ENCODE results near the gene SETD1B.

DNA sequence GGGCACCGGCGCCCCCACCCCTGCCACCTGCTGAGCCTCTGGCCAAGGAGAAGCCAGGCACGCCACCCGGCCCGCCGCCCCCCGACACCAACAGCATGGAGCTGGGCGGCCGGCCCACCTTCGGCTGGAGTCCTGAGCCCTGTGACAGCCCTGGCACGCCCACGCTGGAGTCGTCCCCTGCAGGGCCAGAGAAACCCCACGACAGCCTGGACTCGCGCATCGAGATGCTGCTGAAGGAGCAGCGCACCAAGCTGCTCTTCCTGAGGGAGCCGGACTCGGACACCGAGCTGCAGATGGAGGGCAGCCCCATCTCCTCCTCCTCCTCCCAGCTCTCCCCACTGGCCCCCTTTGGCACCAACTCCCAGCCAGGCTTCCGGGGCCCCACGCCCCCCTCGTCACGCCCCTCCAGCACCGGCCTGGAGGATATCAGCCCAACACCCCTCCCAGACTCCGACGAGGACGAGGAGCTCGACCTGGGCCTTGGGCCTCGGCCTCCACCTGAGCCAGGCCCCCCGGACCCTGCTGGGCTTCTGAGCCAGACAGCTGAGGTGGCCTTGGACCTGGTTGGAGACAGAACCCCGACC is 6.5 kb downstream of the SETD1B start:
- TF ChIP-seq, protein P1, sequence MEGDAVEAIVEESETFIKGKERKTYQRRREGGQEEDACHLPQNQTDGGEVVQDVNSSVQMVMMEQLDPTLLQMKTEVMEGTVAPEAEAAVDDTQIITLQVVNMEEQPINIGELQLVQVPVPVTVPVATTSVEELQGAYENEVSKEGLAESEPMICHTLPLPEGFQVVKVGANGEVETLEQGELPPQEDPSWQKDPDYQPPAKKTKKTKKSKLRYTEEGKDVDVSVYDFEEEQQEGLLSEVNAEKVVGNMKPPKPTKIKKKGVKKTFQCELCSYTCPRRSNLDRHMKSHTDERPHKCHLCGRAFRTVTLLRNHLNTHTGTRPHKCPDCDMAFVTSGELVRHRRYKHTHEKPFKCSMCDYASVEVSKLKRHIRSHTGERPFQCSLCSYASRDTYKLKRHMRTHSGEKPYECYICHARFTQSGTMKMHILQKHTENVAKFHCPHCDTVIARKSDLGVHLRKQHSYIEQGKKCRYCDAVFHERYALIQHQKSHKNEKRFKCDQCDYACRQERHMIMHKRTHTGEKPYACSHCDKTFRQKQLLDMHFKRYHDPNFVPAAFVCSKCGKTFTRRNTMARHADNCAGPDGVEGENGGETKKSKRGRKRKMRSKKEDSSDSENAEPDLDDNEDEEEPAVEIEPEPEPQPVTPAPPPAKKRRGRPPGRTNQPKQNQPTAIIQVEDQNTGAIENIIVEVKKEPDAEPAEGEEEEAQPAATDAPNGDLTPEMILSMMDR (IDR thresholded peaks at IDR 0.05; ENCODE audit: poor library complexity) = no peak
- TF ChIP-seq EZH2 (IDR thresholded peaks at IDR 0.05; ENCODE audit: borderline replicate concordance) (no peak), EZH2phosphoT487 (IDR thresholded peaks at IDR 0.05; ENCODE audit: low read depth, severe bottlenecking, unreplicated experiment) (no peak)
